HEK293 (cell line): Measurements from ENCODE around the gene HPDL.
A peak's percentile ranks its signal among the peaks of the same experiment; 100 is the strongest.

Experiments
- ATF2 ChIP-seq: fragments of 450-650 bp; formaldehyde crosslinking; IDR thresholded peaks from 2 replicates; pipeline ENCODE4 v1.5.1; 2016; ENCODE audit warnings: missing biosample characterization, missing genetic modification characterization, low read depth
- GLI2 ChIP-seq: fragments of 450-650 bp; formaldehyde crosslinking; IDR thresholded peaks from 2 replicates; pipeline ENCODE4; 2017; ENCODE audit warnings: missing biosample characterization, missing genetic modification characterization, low read depth, borderline replicate concordance
- GLI4 ChIP-seq: fragments of 450-650 bp; formaldehyde crosslinking; IDR thresholded peaks from 2 replicates; pipeline ENCODE4 v1.5.1; 2016; ENCODE audit warnings: missing biosample characterization, missing genetic modification characterization
- SETDB1 ChIP-seq: IDR thresholded peaks from one replicate; pipeline ENCODE4 v1.6.1; 2017; ENCODE audit warnings: mild to moderate bottlenecking, low read length, moderate library complexity, mixed read lengths; ENCODE audit not compliant: insufficient read length
- TRIM28 ChIP-seq: IDR thresholded peaks from 2 replicates; pipeline ENCODE4 v1.6.1; 2011; ENCODE audit warnings: low read length, control low read depth, borderline replicate concordance
- YY1 ChIP-seq: fragments of 450-650 bp; formaldehyde crosslinking; IDR thresholded peaks from 2 replicates; pipeline ENCODE4 v1.5.1; 2018; ENCODE audit warnings: missing biosample characterization, missing genetic modification characterization
- ZBTB10 ChIP-seq: fragments of 450-650 bp; formaldehyde crosslinking; IDR thresholded peaks from 2 replicates; pipeline ENCODE4 v1.5.1; 2016; ENCODE audit warnings: missing biosample characterization, missing genetic modification characterization
- ZBTB17 ChIP-seq: fragments of 450-650 bp; formaldehyde crosslinking; IDR thresholded peaks from 2 replicates; pipeline ENCODE4 v1.5.1; 2016; ENCODE audit warnings: missing biosample characterization, missing genetic modification characterization
- ZBTB48 ChIP-seq: fragments of 450-650 bp; formaldehyde crosslinking; IDR thresholded peaks from 2 replicates; pipeline ENCODE4 v1.5.1; 2016; ENCODE audit warnings: missing biosample characterization, missing genetic modification characterization
- ZBTB8A ChIP-seq: fragments of 450-650 bp; formaldehyde crosslinking; IDR thresholded peaks from 2 replicates; pipeline ENCODE4 v1.5.1; 2016; ENCODE audit warnings: missing biosample characterization, missing genetic modification characterization
- ZNF24 ChIP-seq: fragments of 450-650 bp; formaldehyde crosslinking; IDR thresholded peaks from 2 replicates; pipeline ENCODE4 v1.5.1; 2016; ENCODE audit warnings: missing biosample characterization, missing genetic modification characterization
- ZNF623 ChIP-seq: fragments of 450-650 bp; formaldehyde crosslinking; IDR thresholded peaks from 2 replicates; pipeline ENCODE4 v1.5.1; 2016; ENCODE audit warnings: missing biosample characterization, missing genetic modification characterization
- ZNF76 ChIP-seq: fragments of 450-650 bp; formaldehyde crosslinking; IDR thresholded peaks from 2 replicates; pipeline ENCODE4; 2016; ENCODE audit warnings: low read depth, missing biosample characterization, missing genetic modification characterization, borderline replicate concordance
- ZNF777 ChIP-seq: fragments of 450-650 bp; formaldehyde crosslinking; IDR thresholded peaks from 2 replicates; pipeline ENCODE4 v1.5.1; 2017; ENCODE audit warnings: missing biosample characterization, missing genetic modification characterization, borderline replicate concordance

GRCh38 chr1:45356186-45356585 lies 29.5 kb downstream of the HPDL start:
- peak; percentile 74; the same call in 1 of the 2 replicates for TF ChIP-seq ZBTB17 (tag by site-specific recombination)
- TF ChIP-seq ZNF24 (tag by site-specific recombination), result no peak
- no peak for TF ChIP-seq SETDB1
- TF ChIP-seq YY1 (tag by site-specific recombination), result no peak
- no peak for TF ChIP-seq ZBTB48
- no peak for TF ChIP-seq GLI4 (tag by site-specific recombination)
- TF ChIP-seq GLI2 (tag by site-specific recombination), result no peak
- no peak for TF ChIP-seq ZNF76 (tag by site-specific recombination)
- no peak for TF ChIP-seq ZNF777 (tag by site-specific recombination)
- TF ChIP-seq ATF2 (tag by site-specific recombination), result no peak
- TF ChIP-seq ZBTB10 (tag by site-specific recombination), result no peak
- TF ChIP-seq ZNF623 (tag by site-specific recombination), result no peak
- TF ChIP-seq ZBTB8A (tag by site-specific recombination), result no peak
- no peak for TF ChIP-seq TRIM28
